Thyroid gland (tissue), 4 donors: Measurements from ENCODE around the gene PADI1. TPM values are rescaled to one million over a fixed set of nuclear protein-coding genes. Genes with fewer than 3 reads are reported as not detected.

Source experiments
- DNase-seq, 2 donors: peaks; one replicate each; pipeline ENCODE4 v3.0.0-alpha.2; 2019
- H3K27ac ChIP-seq, 3 donors: fragments of 200-600 bp; sonication (generic); 1 replicate in 2 of 3; 2 replicates in 1 of 3; pipeline ENCODE4 v1.5.1; 2016 to 2019; ENCODE audit warnings: mild to moderate bottlenecking in 1 of 3, moderate library complexity in 1 of 3
- H3K27me3 ChIP-seq: fragments of 200-600 bp; sonication (generic); one replicate; pipeline ENCODE4 v1.5.1; 2019
- H3K36me3 ChIP-seq, 2 donors: fragments of 200-600 bp; sonication (generic); one replicate each; pipeline ENCODE4 v1.5.1; 2016 to 2019
- H3K4me1 ChIP-seq, 2 donors: fragments of 200-600 bp; sonication (generic); one replicate each; pipeline ENCODE4 v1.5.1; 2017 to 2019
- H3K4me3 ChIP-seq, 3 donors: fragments of 200-600 bp; sonication (generic); replicated peaks in 1 of 3; 1 replicate in 2 of 3; 2 replicates in 1 of 3; pipeline ENCODE4 v1.5.1; 2016; ENCODE audit warnings: mild to moderate bottlenecking in 1 of 3
- H3K9me3 ChIP-seq: fragments of 200-600 bp; sonication (generic); one replicate; pipeline ENCODE4 v1.5.1; 2017
- POLR2A ChIP-seq, 2 donors: fragments of 450-650 bp; IDR thresholded peaks; one replicate each; pipeline ENCODE4 v1.6.1; 2017; ENCODE audit warnings: antibody characterized with exemption in 2 of 2, mild to moderate bottlenecking in 2 of 2, moderate library complexity in 1 of 2
- WGBS, 2 donors: methylation state at CpG; one replicate each; pipeline ENCODE4 v1.1.5; 2017; 5-methylcytosine and 5-hydroxymethylcytosine counted together
- intact Hi-C: fragments of 100-400 bp; cut with DNase I; formaldehyde crosslinking; loops from one replicate; pipeline ENCODE4 v1.15.1; 2023
- microRNA-seq: library from miRNA; unstranded; fragments of <30 nt; microRNA quantifications from one replicate; pipeline ENCODE4, GENCODE V29; 2016
- small RNA-seq: library from RNA; depleted of rRNA; stranded (forward); fragments of <200 nt; gene quantifications from one replicate; pipeline ENCODE3, GENCODE V24; 2016
- total RNA-seq, 4 donors: library from RNA; depleted of rRNA; stranded (reverse); fragments of >200 nt; gene quantifications; one replicate each; pipeline ENCODE4 v1.2.3, GENCODE V29; 2016
- TF ChIP-seq, protein P1 (sequence below), 6 experiments: fragments of 200-600 bp in 3 of 6; fragments of 450-650 bp in 3 of 6; sonication (generic) in 3 of 6; IDR thresholded peaks; one replicate each; pipeline ENCODE4 v1.5.1; 2016 to 2019; ENCODE audit warnings: antibody characterized with exemption in 6 of 6, mild to moderate bottlenecking in 2 of 6, inconsistent platforms in 1 of 6, moderate library complexity in 1 of 6

Gene PADI1
- total RNA-seq, 4 donors from 2014 or later, result not detected

DNA sequence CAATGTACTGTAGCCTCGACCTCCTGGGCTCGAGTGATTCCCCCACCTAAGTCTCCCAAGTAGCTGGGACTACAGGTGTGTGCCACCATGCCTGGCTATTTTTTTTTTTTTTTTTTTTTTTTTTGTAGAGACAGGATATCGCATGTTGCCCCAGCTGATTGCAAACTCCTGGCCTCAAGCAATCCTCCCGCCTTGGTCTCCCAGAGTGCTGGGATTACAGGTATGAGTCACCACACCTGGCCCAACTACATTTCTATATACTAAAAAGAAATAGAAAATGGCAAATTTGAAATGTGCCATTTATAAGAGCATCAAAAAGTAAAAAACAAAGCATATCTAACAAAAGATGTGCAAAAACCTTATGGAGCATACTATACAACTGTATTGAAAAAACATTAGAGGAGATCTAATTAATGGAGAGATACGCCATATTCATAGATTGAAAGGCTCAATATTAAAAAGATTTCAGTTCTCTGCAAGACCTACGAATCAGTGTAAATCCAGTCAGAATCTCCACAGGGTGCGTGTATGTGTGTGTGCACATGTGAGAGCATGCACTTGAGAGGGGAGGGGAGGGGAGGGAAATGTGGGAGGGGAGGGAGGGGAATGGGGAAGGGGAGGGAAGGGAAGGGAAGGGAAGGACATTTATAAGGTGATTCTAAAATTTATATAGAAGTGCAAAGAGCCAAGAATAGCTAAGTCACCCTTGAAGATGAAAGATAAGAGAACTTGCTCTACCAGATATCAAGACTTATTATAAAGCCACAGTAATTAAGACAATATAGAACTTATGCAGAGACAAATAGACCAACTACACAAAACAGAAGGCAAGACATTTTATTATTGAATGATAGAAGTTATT lies 87.6 kb downstream of the PADI1 start:
- no peak for DNase-seq
- no peaks in the 10 kb centered on the region for H3K36me3 ChIP-seq
- 64 to 66% methylated on average over 7 of the region's 7 CpGs for WGBS, 2 donors
- no peak overlapping the region for H3K27ac ChIP-seq
- intact Hi-C loops, result no loop called here
- TF ChIP-seq POLR2A (IDR thresholded peaks at IDR 0.05), result no peak
- TF ChIP-seq, protein P1, sequence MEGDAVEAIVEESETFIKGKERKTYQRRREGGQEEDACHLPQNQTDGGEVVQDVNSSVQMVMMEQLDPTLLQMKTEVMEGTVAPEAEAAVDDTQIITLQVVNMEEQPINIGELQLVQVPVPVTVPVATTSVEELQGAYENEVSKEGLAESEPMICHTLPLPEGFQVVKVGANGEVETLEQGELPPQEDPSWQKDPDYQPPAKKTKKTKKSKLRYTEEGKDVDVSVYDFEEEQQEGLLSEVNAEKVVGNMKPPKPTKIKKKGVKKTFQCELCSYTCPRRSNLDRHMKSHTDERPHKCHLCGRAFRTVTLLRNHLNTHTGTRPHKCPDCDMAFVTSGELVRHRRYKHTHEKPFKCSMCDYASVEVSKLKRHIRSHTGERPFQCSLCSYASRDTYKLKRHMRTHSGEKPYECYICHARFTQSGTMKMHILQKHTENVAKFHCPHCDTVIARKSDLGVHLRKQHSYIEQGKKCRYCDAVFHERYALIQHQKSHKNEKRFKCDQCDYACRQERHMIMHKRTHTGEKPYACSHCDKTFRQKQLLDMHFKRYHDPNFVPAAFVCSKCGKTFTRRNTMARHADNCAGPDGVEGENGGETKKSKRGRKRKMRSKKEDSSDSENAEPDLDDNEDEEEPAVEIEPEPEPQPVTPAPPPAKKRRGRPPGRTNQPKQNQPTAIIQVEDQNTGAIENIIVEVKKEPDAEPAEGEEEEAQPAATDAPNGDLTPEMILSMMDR (IDR thresholded peaks at IDR 0.05), result no peak
- H3K9me3 ChIP-seq, result no peaks in the 10 kb centered on the region
- no peaks in the 10 kb centered on the region for H3K27me3 ChIP-seq
- no peak overlapping the region for H3K4me3 ChIP-seq
- no peaks in the 10 kb centered on the region for H3K4me1 ChIP-seq

DNA sequence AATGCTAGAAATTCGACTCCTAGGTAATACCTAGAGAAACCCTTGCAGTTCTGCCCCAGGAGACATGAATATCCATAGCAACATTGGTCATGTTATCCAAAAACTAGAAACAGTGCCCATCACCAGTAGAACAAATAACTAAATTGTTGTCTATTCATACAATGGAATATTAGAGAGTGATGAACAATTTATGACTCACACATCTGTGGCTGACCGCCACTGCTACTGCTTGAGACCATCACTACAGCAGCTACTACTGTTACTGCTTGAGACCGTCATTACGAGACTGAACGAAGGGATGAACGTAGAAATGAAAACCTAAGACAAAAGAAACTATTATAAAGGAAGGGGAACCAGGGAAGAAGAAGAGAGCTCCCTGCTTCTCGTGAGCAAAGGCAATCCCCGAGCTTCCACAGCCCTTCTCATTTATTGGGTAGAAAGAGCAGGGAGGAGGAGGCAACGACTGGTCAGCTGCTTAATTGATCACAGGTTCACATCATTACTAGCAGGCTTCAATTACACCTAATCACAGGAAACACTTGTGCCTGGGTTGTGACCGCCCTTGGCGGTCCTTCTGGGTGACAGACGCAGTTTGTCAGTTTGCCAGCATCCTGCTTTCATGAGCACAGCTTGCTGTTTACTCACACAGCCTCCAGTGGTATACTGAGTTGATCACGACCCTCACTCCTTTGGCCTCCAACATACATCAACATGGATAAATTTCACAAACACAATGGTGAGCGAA lies 88.9 kb downstream of the PADI1 start:
- H3K4me3 ChIP-seq, result no peak overlapping the region
- H3K27me3 ChIP-seq, result no peaks in the 10 kb centered on the region
- TF ChIP-seq, protein P1 (IDR thresholded peaks at IDR 0.05), result no peak
- TF ChIP-seq POLR2A (IDR thresholded peaks at IDR 0.05), result no peak
- no peaks in the 10 kb centered on the region for H3K9me3 ChIP-seq
- 62 to 65% methylated on average over 14 of the region's 14 CpGs for WGBS, 2 donors
- H3K36me3 ChIP-seq, result no peaks in the 10 kb centered on the region
- intact Hi-C loops, result no loop called here
- H3K4me1 ChIP-seq, result no peaks in the 10 kb centered on the region
- no peak overlapping the region for H3K27ac ChIP-seq
- DNase-seq, result no peak

DNA sequence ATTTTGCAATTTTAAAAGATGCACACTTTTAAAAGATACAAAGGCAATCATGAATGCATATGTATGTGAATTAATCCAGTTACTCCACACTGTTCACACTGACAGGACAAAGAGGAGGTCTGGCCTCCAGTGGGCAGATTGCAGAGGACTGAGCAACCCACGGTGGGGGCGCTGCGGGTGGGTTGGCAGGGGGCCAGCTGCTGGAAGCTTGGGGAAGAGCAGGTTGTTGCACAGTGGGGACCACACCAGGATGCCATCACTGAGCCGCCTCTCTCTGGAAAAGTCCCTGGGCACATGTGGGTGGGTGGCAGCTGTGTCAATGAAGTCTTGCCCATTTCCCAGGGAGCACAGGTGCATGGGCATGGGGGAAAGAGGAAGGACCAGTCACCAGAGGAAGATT lies 90.4 kb downstream of the PADI1 start:
- intact Hi-C loops, result no loop called here
- WGBS, 2 donors, result 51 to 66% methylated on average over 4 of the region's 4 CpGs
- no peak for DNase-seq

More for the DNA sequence above, 90.4 kb downstream of the PADI1 start:
- TF ChIP-seq POLR2A (IDR thresholded peaks at IDR 0.05), result no peak
- TF ChIP-seq, protein P1 (IDR thresholded peaks at IDR 0.05), result no peak
- Histone ChIP-seq H3K9me3 (no peaks in the 10 kb centered on the region), H3K27ac (no peak overlapping the region), H3K4me3 (no peak overlapping the region), H3K27me3 (no peaks in the 10 kb centered on the region), H3K36me3 (no peaks in the 10 kb centered on the region), H3K4me1 (no peaks in the 10 kb centered on the region)

Small RNA genes within 50 kb of the gene (microRNA-seq; reads per million reads assigned to microRNA genes)
- not detected for gene MIR3972

Small RNA genes within 50 kb of the gene (small RNA-seq; reads per million reads assigned to genes)
- not detected for gene MIR3972

Other genes starting within 250 kb of the PADI1 start
- 10 to 100 TPM in 2 of 4 donors, 1 to 10 TPM in 2; 1.4 to 21.1 (median 9.1) TPM for gene MFAP2, start 224.5 kb upstream of the PADI1 start, total RNA-seq
- gene ATP13A2, start 193.2 kb upstream of the PADI1 start, total RNA-seq, result 10 to 100 TPM; 28.7 to 47.0 (median 35.8) TPM
- gene SDHB, start 151.1 kb upstream of the PADI1 start, total RNA-seq, result 100 to 1,000 TPM; 112 to 162 (median 136) TPM
- gene PADI2, start 85.7 kb upstream of the PADI1 start, total RNA-seq, result under 1 TPM; 0.13 to 0.49 (median 0.38) TPM
- gene PADI3, start 44.0 kb downstream of the PADI1 start, total RNA-seq, result not detected
- gene PADI4, start 103.1 kb downstream of the PADI1 start, total RNA-seq, result under 1 TPM in 1 of 4 donors, not detected in 3; 0.45 TPM
- gene PADI6, start 167.1 kb downstream of the PADI1 start, total RNA-seq, result not detected
- 10 to 100 TPM; 20.3 to 35.1 (median 27.7) TPM for gene RCC2, start 234.5 kb downstream of the PADI1 start, total RNA-seq